WI38 (cell line): Measurements from ENCODE around the gene STMN3.
A peak's percentile ranks its signal among the peaks of the same experiment; 100 is the strongest.

Experiments used
- H3K4me3 ChIP-seq: 2 replicates; pipeline ENCODE4 v1.5.1; 2011; ENCODE audit warnings: low read depth, mild to moderate bottlenecking, control low read depth, low read length
- TF ChIP-seq, protein P1 (sequence below): IDR thresholded peaks from 2 replicates; pipeline ENCODE4 v1.5.1; 2012; ENCODE audit warnings: low read depth, mild to moderate bottlenecking, control low read depth, low read length

The STMN3 gene

DNA sequence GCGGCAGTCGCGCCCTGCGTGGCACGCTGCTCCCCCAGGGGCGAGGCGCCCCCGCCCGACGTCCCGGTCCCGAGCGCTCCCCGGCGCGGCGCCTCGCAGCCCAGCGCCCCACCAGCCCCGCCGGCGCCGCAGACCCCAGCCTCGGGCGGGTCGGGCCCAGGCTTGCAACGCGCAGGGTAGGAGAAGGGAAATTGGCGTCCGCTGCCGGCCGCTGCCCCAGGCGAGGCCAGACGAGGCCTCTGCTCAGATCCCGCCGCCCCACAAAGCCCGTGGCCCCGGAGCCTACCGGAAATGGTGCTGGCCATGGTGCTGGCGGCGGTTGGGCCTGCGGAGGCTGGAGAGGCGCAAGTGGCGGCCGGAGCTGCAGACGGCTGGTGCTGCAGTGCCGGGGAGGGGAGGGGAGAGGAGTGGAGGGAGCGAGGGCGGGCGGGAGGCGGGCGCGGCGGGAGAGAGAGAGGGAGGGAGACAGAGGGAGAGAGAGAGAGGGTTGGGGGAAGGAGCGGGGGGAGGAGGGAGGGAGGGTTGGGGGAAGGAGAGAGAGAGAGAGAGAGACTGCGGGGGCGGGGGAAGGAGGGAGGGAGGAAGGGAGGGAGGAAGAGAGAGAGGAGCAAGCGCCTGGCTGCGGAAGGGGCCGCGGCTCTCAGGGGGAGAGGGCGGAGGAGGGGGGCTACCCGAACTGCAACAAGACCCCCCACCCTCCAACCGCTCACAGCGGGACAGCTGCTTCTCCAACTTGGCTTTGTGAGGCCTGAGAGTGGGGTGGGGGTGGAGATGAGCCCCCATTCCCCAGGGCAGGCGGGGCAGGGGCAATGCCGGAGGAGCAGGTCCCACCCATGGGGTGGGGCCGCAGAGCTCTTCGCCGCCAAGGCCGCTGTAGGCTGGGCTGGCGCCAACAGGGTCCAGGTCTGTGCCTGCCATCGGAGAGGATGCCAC, at the start of gene STMN3:
Gene STMN3 (minus strand): TSS at position 384 of the 933 bp plus-strand sequence. CDS start 79 bp downstream, at position 305.
- peak within 1 kb of the TSS; percentile 47 for H3K4me3 ChIP-seq
- TF ChIP-seq, protein P1, sequence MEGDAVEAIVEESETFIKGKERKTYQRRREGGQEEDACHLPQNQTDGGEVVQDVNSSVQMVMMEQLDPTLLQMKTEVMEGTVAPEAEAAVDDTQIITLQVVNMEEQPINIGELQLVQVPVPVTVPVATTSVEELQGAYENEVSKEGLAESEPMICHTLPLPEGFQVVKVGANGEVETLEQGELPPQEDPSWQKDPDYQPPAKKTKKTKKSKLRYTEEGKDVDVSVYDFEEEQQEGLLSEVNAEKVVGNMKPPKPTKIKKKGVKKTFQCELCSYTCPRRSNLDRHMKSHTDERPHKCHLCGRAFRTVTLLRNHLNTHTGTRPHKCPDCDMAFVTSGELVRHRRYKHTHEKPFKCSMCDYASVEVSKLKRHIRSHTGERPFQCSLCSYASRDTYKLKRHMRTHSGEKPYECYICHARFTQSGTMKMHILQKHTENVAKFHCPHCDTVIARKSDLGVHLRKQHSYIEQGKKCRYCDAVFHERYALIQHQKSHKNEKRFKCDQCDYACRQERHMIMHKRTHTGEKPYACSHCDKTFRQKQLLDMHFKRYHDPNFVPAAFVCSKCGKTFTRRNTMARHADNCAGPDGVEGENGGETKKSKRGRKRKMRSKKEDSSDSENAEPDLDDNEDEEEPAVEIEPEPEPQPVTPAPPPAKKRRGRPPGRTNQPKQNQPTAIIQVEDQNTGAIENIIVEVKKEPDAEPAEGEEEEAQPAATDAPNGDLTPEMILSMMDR: no peak

DNA sequence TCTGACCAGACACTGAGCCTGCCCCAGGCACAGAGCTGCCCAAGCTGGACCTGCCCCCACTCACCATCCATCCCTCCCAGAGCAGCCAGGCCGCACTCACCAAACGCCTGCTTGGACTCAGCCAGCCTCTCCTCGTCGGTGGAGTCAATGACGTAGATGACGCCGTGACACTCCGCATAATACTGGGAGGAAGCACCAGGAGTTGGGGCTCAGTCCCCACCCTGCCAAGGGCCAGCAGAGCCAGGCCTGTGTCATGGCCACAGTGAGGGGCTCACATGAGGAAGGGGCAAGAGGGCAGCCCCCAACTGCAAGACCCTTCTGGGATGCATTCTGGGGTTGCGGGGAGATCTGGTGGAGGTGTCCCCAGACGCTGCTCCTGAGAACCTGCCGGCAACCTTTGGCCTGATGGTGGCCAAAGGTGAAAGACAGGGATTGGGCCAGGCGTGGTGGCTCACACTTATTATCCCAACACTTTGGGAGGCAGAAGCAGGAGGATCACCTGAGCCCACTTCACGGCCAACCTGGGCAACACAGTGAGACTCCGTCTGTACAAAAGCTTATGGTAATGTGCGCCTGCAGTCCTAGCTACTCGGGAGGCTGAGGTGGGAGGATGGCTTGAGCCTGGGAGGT, 48.9 kb upstream of the STMN3 start:
- TF ChIP-seq, protein P1: no peak
- no peak overlapping the region for H3K4me3 ChIP-seq

DNA sequence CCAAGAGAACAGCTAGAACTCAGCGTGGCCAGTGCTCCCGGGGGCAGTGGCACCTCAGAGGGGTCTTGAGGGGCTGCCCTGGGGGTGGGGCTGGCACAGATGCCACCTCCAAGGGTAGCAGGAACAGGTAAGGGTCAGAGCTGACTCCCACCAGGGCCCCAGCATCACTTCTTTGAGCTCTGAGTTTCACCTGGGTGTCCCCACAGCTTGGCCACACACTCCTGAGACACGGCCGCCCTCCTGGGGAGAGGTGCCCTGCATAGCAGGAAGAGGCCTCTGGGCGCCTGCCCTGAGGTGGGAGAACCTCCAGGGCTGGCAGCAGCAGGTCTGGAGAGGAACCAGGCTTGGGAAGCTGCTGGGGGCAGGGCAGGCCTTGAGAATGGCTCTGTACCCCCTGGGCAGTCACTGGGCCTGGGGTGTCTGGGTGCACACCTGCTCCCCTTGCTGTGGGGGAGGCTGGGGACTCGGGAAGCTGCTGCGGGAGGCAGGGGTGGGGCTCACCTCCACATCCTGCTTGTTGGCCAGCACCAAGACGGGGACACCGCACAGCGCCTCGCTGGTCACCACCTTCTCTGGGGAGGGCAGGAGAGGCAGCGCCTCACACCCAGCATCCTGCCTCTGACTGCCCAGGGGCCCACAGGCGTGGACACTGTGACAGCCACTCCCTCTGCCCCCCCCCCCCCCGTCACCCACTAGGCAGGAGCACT, 48.3 kb upstream of the STMN3 start:
- TF ChIP-seq, protein P1: no peak
- H3K4me3 ChIP-seq: no peak overlapping the region

GRCh38 chr20:63701051-63701328, 47.8 kb upstream of the STMN3 start:
- no peak overlapping the region for H3K4me3 ChIP-seq
- TF ChIP-seq, protein P1: no peak

DNA sequence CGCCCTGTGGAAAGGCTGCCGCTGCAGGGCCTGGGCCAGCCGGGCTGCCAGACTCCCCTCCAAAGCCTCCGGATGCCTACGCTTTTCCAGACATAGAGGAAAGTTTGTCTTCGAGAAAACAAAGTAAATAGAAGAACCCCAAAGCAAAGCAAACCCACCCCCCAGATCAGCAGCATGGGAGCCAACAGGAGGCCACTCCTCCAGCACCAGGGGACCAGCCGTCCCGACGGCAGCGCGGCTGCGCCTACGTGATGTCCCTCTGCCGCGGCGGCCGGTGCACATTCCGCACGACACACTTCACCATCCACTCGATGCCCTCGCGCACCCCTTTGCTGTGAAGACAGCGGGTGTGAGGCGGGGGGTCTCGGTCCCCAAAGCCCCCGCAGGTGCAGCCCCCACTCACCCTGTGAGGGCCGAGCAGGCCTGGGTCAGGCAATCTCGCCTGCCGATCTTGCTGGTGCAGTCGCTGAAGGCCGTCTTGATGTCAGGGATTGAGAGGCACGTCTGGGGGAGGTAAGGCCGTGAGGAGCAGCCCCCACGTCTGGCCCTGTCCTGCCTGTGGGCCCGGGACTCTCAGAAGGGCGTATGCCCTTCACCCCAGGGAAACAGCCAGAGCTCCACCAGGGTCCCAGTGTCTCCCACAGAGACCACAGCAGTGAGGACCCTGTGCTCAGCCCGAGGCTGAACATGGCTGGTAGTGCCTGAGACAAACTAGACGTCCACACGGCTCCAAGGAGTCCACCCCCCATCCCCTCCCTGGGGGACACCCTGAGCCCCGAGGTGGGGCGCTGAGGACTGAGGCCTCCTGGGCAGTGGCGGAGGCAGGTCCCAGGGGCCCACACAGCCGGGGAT, 47.2 kb upstream of the STMN3 start:
- H3K4me3 ChIP-seq: no peak overlapping the region
- TF ChIP-seq, protein P1: no peak

DNA sequence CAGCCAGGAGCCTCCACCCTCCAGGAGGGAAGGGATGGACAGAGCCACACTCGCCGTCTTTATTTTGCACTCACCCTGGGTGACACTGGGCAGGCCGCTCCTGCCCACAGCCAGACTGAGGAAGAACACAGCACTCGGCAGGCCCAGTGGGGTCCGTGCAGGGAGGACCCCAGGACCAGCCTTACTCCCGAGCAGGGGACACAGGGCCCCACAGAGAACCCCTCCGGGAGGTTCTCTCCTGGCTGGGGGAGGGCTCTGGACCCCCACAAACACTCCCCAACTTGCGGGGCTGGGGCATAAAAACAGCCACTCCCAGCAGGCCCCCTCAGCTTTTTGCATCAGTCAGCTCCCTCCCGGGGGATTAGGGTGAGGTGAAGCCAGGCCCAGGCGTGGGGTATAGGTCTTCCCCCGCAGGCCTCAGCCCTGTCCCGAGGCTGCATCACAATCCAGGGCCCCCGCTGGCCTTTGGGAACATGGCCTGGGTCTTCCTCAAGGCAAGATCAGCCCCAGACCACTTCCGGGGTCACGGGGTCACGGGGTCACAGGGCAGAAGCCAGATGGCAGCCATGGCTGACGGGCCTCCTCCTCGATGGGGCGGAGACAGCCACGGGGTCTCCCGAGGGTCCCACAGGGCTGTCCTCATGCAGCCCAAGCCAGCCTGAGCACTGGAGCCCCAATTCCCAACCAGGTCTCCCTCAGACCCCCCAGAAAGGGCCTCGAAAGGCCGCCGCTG, 46.4 kb upstream of the STMN3 start:
- no peak overlapping the region for H3K4me3 ChIP-seq
- TF ChIP-seq, protein P1: no peak
